Motor neuron (in vitro differentiated cells): ENCODE data around the gene DEAF1. TPM values are rescaled to one million over a fixed set of nuclear protein-coding genes. Genes with fewer than 3 reads are reported as not detected.

Experiments
- ATAC-seq, 8 experiments: fragments of 200-7000 bp; cut with Tn5 transposase; replicated peaks in 6 of 8; 2 replicates each; pipeline ENCODE4 v1.8.0; 2021; ENCODE audit warnings: mild to moderate bottlenecking in 8 of 8, moderate library complexity in 8 of 8
- H3K27ac ChIP-seq, 2 donors: fragments of 250-450 bp; sonication (Bioruptor Pico); 2 replicates each; pipeline ENCODE4 v1.9.0; 2021; ENCODE audit warnings: antibody characterized with exemption in 2 of 2, mild to moderate bottlenecking in 2 of 2, moderate library complexity in 1 of 2
- H3K4me1 ChIP-seq, 2 donors: fragments of 250-450 bp; sonication (Bioruptor Pico); replicated peaks in 1 of 2; 2 replicates each; pipeline ENCODE4 v1.6.1; 2021; ENCODE audit warnings: antibody characterized with exemption in 2 of 2, mild to moderate bottlenecking in 2 of 2, moderate library complexity in 1 of 2
- H3K4me3 ChIP-seq, 5 donors: fragments of 250-450 bp; sonication (Bioruptor Pico); 2 replicates each; pipeline ENCODE4 v1.9.0; 2021; ENCODE audit warnings: antibody characterized with exemption in 5 of 5, mild to moderate bottlenecking in 5 of 5, moderate library complexity in 4 of 5
- WGBS, 10 experiments: fragments of 450-650 bp; shearing (Covaris generic); methylation state at CpG; one replicate each; pipeline ENCODE4 v1.0.0; 2022; 5-methylcytosine and 5-hydroxymethylcytosine counted together
- in situ Hi-C, 9 experiments: fragments of 400-800 bp; cut with MboI; loops; one replicate each; pipeline ENCODE4 v1.15.0; 2021; ENCODE audit warnings: low sequenced_read_pairs in 9 of 9, low pct_unique_long_range_greater_than_20kb in 2 of 9; ENCODE audit not compliant: unreplicated experiment in 9 of 9
- total RNA-seq, 8 experiments: library from RNA; unstranded; fragments of 300-600 nt; gene quantifications; 2 replicates each; pipeline versions ENCODE4 v1.2.3 to v1.2.4, GENCODE V29; 2022

DEAF1 gene
- total RNA-seq, 8 experiments from 2014 or later = 38.5 to 81.6 (median 54.3) TPM

DNA sequence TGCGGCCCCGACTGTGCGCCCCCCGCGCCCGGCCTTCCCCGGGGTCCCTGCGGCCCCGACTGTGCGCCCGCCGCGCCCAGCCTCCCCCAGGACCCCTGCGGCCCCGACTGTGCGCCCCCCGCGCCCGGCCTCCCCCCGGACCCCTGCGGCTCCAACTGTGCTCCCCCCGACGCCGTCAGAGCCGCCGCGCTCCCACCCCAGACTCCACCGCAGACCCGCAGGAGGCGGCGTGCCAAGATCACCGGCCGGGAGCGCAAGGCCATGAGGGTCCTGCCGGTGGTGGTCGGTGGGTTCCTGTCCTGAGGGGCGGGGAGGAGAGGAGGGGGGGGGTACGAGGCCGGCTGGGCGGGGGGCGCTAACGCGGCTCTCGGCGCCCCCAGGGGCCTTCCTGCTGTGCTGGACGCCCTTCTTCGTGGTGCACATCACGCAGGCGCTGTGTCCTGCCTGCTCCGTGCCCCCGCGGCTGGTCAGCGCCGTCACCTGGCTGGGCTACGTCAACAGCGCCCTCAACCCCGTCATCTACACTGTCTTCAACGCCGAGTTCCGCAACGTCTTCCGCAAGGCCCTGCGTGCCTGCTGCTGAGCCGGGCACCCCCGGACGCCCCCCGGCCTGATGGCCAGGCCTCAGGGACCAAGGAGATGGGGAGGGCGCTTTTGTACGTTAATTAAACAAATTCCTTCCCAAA lies 54.9 kb downstream of the DEAF1 start:
- 34 to 83% methylated on average over 7 to 9 of the region's 69 CpGs; no CpG with 5 or more reads in 8 of the 10 experiments for WGBS, 10 experiments
- no peak for ATAC-seq
- Histone ChIP-seq H3K4me1 (peaks cover 32 to 36% of the 10 kb centered on the region in 2 donors), H3K27ac (no peak overlapping the region), H3K4me3 (no peak overlapping the region)
- in situ Hi-C loops = no loop called here

GRCh38 chr11:639332-639955 lies 55.6 kb downstream of the DEAF1 start:
- peak in 7 of 8 experiments; percentile 2 to 64 (median 12) for ATAC-seq
- Histone ChIP-seq H3K4me3 (peak overlapping the region in 1 of 5 donors; percentile 5), H3K4me1 (peaks cover 32 to 36% of the 10 kb centered on the region in 2 donors), H3K27ac (peak overlapping the region in 1 of 2 donors; percentile 34)
- 14 to 100% methylated on average over 1 to 8 of the region's 80 CpGs; no CpG with 5 or more reads in 8 of the 10 experiments for WGBS, 10 experiments
- in situ Hi-C loops = no loop called here

DNA sequence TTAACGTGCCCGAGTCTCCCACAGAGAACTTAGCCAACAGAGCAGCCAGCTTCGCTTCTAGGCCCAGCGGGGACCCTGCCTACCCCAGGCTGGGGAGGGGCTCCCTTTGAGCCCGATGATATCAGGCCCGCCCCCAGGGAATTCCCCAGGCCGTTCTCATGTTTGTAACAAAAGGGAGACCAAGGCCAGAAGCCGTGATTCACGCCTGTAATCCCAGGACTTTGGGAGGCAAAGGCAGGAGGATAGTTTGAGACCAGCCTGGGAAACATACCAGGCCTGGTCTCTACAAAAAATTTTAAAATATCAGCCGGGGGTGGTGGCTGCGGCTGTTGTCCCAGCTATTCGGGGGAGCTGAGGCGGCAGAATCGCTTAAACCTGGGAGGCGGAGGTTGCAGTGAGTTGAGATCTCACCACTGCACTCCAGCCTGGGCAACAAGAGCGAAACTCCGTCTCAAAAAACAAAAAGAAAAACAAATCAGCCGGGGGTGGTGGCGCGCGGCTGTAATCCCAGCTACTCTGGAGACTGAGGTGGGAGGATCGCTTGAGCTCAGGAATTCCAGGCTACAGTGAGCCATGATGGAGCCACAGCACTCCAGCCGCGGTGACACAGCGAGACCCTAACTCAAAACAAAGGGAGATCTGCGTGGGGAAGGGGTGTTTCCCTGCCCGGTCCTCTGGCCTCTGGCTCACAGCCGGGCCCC lies 56.2 kb downstream of the DEAF1 start:
- H3K4me1 ChIP-seq = peaks cover 32 to 36% of the 10 kb centered on the region in 2 donors
- in situ Hi-C loops = no loop called here
- 0 to 82% (median 20%) methylated on average over 1 to 15 of the region's 28 CpGs; no CpG with 5 or more reads in 1 of the 10 experiments for WGBS, 10 experiments
- peak overlapping the region in 1 of 5 donors; percentile 5 for H3K4me3 ChIP-seq
- peak overlapping the region in 1 of 2 donors; percentile 34 for H3K27ac ChIP-seq
- peak in 6 of 8 experiments; percentile 6 to 35 (median 25) for ATAC-seq

DNA sequence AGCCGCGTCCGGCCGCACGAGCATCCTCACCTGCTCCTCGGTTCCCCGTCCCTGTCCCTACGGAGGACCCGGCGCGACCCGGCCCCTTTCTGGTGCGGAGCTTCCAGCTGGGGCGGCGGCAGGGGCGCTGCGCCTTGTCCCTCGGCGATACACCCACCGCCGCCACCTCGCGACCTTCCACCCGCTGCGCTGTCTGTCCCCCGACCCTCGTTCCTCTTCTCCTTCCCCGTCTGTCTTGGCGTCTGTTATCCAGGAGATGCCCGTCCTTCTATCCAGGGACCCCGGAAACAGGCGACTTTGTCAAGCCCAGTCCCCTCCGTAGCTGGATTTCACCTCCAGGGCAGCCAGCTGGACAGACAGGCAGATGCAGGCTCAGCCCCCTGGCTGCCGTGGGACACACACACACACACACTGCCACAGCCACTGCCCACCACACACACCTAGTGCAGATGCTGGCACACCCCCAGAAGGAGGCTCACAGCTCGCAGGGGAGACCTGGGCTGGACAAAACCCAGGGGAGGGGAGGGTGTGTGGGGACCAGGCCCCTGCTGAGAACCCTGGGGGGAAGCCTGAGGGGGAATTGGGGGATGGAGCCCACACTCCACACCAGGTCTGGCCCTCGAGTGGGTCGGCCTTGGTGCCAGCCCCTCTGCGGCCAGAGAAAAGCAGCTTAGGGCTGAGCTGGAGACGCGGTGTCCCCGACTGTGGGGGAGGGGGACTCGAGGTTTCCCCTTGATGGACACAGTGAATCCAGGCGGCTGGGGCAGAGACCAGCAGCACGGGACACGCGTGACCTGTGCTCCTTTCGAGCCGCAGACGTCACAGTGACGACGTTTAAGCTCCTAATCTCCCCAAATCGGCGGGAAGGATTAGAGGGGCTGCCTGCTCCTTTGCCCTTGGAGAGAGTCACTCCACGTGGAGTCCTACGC lies 57.2 kb downstream of the DEAF1 start:
- Histone ChIP-seq H3K4me1 (peaks cover 32 to 36% of the 10 kb centered on the region in 2 donors), H3K4me3 (peak overlapping the region in 2 of 5 donors; percentile 7 to 8), H3K27ac (no peak overlapping the region)
- WGBS, 10 experiments = 10 to 80% (median 25%) methylated on average over 1 to 22 of the region's 55 CpGs; no CpG with 5 or more reads in 6 of the 10 experiments
- ATAC-seq = peak in 1 of 8 experiments; percentile 24
- in situ Hi-C loops = no loop called here

- Histone ChIP-seq H3K27ac (no peak overlapping the region), H3K4me3 (peak overlapping the region in 2 of 5 donors; percentile 7 to 8), H3K4me1 (peaks cover 32 to 36% of the 10 kb centered on the region in 2 donors)
- in situ Hi-C loops = no loop called here
- WGBS, 10 experiments = 5% methylated on average over 4 of the region's 34 CpGs; no CpG with 5 or more reads in 9 of the 10 experiments
- peak in 3 of 8 experiments; percentile 2 to 7 (median 4) for ATAC-seq
These were observed 57.8 kb downstream of the DEAF1 start for GRCh38 chr11:637333-637592.

DNA sequence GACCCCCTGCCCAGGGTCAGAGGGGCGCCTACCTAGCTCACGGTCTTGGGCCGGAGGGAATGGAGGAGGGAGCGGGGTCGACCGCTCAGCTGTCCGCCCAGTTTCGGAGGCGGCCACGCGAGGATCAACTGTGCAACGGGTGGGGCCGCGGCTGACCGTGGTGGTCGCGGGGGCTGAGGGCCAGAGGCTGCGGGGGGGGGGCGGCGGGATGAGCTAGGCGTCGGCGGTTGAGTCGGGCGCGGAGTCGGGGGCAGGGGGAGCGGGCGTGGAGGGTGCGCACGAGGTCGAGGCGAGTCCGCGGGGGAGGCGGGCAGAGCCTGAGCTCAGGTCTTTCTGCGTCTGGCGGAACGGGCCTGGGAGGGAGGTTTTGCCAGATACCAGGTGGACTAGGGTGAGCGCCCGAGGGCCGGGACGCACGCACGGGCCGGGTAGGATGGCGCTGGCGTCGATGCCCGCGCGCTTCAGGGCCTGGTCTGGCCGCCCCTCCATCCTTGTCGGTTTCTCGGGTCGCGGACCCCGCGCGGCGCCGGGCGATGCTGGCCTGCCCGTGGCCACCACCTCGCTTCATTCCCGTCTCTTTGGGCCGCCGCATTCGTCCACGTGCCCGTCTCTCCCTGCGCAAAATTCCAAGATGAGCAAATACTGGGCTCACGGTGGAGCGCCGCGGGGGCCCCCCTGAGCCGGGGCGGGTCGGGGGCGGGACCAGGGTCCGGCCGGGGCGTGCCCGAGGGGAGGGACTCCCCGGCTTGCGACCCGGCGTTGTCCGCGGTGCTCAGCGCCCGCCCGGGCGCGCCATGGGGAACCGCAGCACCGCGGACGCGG lies 58.3 kb downstream of the DEAF1 start, which contains the start of gene DRD4:
Gene DRD4, plus strand, starts transcription at position 759 of the 822 bp plus-strand sequence. Its CDS starts 36 bp downstream, at position 795.
- in situ Hi-C loops = no loop called here
- WGBS, 10 experiments = 0% methylated on average over 4 of the region's 100 CpGs; no CpG with 5 or more reads in 9 of the 10 experiments
- ATAC-seq = peak; percentile 21 to 64 (median 40)
- Histone ChIP-seq H3K27ac (no peak within 1 kb of the TSS), H3K4me1 (peaks cover 32 to 36% of the 10 kb centered on the region in 2 donors), H3K4me3 (peak within 1 kb of the TSS in 2 of 5 donors; percentile 7 to 8)

GRCh38 chr11:635945-636510 lies 59.0 kb downstream of the DEAF1 start:
- in situ Hi-C loops = no loop called here
- 50 to 80% (median 65%) methylated on average over 1 to 10 of the region's 22 CpGs; no CpG with 5 or more reads in 3 of the 10 experiments for WGBS, 10 experiments
- H3K27ac ChIP-seq = no peak overlapping the region
- ATAC-seq = no peak
- H3K4me3 ChIP-seq = no peak overlapping the region
- peaks cover 32 to 36% of the 10 kb centered on the region in 2 donors for H3K4me1 ChIP-seq

- no peak for ATAC-seq
- Histone ChIP-seq H3K27ac (no peak overlapping the region), H3K4me3 (no peak overlapping the region), H3K4me1 (peaks cover 3 to 4% of the 10 kb centered on the region in 2 donors)
- in situ Hi-C loops = no loop called here
- WGBS, 10 experiments = 43 to 100% (median 93%) methylated on average over 1 to 5 of the region's 5 CpGs; no CpG with 5 or more reads in 2 of the 10 experiments
These were observed 64.2 kb downstream of the DEAF1 start for GRCh38 chr11:630871-631270.

DNA sequence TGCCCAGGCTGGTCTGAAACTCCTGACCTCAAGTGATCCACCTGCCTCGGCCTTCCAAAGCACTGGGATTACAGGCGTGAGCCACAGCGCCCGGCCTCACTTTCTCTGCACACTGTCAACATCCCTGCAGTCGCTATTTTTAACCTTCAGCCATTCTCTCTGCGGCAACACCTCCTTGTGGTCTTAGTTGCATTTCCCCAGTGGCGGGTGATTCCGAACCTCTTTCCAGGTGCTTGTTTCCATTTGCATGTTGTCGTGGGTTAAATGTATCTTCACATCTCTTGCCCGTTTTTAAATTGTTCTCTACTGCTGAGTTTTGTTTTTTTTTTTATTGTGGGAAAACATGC lies 65.8 kb downstream of the DEAF1 start:
- Histone ChIP-seq H3K4me3 (no peak overlapping the region), H3K4me1 (peaks cover 4 to 16% of the 10 kb centered on the region in 2 donors), H3K27ac (no peak overlapping the region)
- in situ Hi-C loops = no loop called here
- ATAC-seq = no peak
- 33 to 100% (median 66%) methylated on average over 1 to 10 of the region's 10 CpGs for WGBS, 10 experiments

GRCh38 chr11:628056-628455 lies 67.0 kb downstream of the DEAF1 start:
- WGBS, 10 experiments = 0 to 100% (median 81%) methylated on average over 2 to 8 of the region's 31 CpGs; no CpG with 5 or more reads in 6 of the 10 experiments
- peaks cover 4 to 16% of the 10 kb centered on the region in 2 donors for H3K4me1 ChIP-seq
- no peak overlapping the region for H3K27ac ChIP-seq
- no peak overlapping the region for H3K4me3 ChIP-seq
- in situ Hi-C loops = no loop called here
- no peak for ATAC-seq

DNA sequence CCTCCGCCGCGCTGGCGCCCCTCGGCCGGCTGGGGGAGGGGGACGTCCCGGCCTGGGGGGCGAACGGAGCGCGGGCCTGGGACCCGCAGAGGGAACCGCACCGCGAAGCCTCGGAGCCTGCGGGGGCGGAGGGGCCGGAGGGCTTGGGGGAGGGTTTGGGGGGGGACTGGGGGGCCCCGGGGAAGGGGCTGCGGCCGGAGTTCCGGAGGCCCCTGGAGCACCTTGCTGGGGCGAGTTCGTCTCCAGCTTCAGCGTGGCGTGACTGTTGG lies 67.8 kb downstream of the DEAF1 start:
- Histone ChIP-seq H3K4me1 (peaks cover 4 to 16% of the 10 kb centered on the region in 2 donors), H3K27ac (no peak overlapping the region), H3K4me3 (no peak overlapping the region)
- WGBS, 10 experiments = 20% methylated on average over 2 of the region's 28 CpGs; no CpG with 5 or more reads in 9 of the 10 experiments
- in situ Hi-C loops = no loop called here
- ATAC-seq = no peak
